NCI-H187 (cell line): ENCODE results near the gene LAMC1.

ENCODE experiments used
- DNase-seq, 2 experiments: peaks; one replicate each; lab custom pipeline; 2025; lab: John Stamatoyannopoulos, UW

Gene LAMC1

GRCh38 chr1:183021405-183022201, 1.6 kb upstream of the LAMC1 start:
- no peak for DNase-seq

GRCh38 chr1:183022202-183023145, 746 bp upstream of the LAMC1 start:
- no peak for DNase-seq

GRCh38 chr1:183023601-183024316, 539 bp downstream of the LAMC1 start:
- DNase-seq = peak; percentile 62 to 67

- no peak for DNase-seq
Observed at GRCh38 chr1:183024317-183025009, 1.2 kb downstream of the LAMC1 start.

GRCh38 chr1:183025010-183025337, 1.8 kb downstream of the LAMC1 start:
- no peak for DNase-seq

GRCh38 chr1:183025782-183026774, 2.9 kb downstream of the LAMC1 start:
- no peak for DNase-seq

- no peak for DNase-seq
Observed at GRCh38 chr1:183027031-183027430, 3.8 kb downstream of the LAMC1 start.

GRCh38 chr1:183027791-183028190, 4.6 kb downstream of the LAMC1 start:
- DNase-seq = no peak

- DNase-seq = no peak
Observed at GRCh38 chr1:183029591-183030000, 6.4 kb downstream of the LAMC1 start.

GRCh38 chr1:183030053-183030452, 6.8 kb downstream of the LAMC1 start:
- no peak for DNase-seq

GRCh38 chr1:183032122-183032921, 9.1 kb downstream of the LAMC1 start:
- DNase-seq = no peak

- DNase-seq = no peak
Observed at GRCh38 chr1:183033205-183033604, 10.0 kb downstream of the LAMC1 start.

GRCh38 chr1:183034682-183035081, 11.5 kb downstream of the LAMC1 start:
- no peak for DNase-seq

- DNase-seq = no peak
Observed at GRCh38 chr1:183038333-183038866, 15.2 kb downstream of the LAMC1 start.

GRCh38 chr1:183038913-183039312, 15.7 kb downstream of the LAMC1 start:
- no peak for DNase-seq

GRCh38 chr1:183039330-183039729, 16.1 kb downstream of the LAMC1 start:
- no peak for DNase-seq

GRCh38 chr1:183039985-183040447, 16.8 kb downstream of the LAMC1 start:
- DNase-seq = peak; percentile 28 to 32

- DNase-seq = no peak
Observed at GRCh38 chr1:183040547-183040971, 17.3 kb downstream of the LAMC1 start.

- DNase-seq = no peak
Observed at GRCh38 chr1:183043254-183043653, 20.0 kb downstream of the LAMC1 start.
